ENCODE results near the gene EHD2.
"Not testable (repeated sequence)": the region's sequence is repeated elsewhere in the genome, so short reads cannot be mapped to it uniquely, and the experiment has no call there.

The EHD2 gene

DNA sequence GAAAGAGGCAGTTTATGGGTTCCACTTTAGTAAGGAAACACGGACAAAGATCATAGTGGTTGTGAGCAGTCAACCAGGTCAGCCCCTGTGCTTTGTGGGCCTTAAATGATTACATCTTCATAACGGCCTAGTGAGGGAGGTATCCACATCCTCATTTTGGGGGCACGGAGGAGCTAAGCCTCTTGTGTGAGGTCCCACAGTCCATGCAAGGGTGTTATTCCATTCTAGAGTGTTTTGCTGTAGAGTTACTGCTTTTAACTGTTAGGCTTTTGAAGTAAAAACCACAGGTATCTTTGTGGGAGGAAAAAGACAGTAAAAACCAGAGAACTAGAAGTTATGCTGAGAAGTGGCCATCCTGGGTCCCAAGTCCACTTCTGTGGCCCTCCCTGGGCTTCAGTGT, 36.1 kb downstream of the EHD2 start:
- no peak for DNase-seq (ENCODE audit: low read depth)

DNA sequence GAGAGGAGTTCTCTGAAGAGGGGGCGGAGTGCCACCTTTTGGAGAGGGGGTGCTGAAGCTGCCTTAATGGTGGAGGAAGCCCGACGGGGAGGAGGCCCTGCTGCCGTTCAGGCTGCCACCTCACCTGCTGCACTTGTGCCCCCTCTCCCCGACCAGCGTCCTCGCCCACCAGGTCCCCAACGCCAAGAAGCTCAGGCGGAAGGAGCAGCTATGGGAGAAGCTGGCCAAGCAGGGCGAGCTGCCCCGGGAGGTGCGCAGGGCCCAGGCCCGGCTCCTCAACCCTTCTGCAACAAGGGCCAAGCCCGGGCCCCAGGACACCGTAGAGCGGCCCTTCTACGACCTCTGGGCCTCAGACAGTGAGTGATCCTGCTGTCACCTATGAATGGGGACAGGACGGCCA, 37.5 kb downstream of the EHD2 start:
- no peak for DNase-seq (ENCODE audit: low read depth)

DNA sequence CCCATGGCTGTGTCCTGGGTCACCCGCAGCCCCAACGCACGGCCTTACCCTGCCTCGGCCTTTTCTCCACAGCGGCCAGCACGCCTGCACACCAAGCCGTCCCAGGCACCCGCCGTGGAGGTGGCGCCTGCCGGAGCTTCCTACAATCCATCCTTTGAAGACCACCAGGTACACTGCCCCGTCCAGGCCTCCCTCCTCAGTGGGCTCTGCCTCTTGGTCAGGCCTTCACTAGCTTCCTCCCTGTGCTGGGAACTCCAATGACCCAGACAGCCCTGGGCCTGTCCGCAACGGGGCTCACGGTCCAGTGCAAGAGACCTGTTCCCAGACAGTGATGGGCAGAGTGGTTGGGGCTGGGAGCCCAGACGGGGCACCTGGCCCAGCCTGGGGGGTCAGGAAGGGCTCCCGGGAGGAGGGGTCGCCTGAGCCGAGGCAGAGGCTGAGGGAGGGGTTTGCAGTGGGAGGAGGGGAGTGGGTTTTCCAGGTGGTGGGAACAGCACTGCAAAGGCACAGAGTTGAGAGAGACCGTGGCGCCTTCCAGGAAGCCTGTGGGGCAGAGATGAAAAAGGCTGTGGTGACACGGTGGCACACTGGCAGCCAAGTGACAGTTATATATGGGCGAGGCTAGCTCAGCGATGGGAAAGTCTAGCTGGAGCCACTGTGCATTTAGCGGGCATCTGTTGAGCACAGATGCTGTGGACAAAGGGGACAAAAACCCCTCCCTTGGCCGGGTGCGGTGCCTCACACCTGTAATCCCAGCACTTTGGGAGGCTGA, 39.4 kb downstream of the EHD2 start:
- no peak for DNase-seq (ENCODE audit: low read depth)

DNA sequence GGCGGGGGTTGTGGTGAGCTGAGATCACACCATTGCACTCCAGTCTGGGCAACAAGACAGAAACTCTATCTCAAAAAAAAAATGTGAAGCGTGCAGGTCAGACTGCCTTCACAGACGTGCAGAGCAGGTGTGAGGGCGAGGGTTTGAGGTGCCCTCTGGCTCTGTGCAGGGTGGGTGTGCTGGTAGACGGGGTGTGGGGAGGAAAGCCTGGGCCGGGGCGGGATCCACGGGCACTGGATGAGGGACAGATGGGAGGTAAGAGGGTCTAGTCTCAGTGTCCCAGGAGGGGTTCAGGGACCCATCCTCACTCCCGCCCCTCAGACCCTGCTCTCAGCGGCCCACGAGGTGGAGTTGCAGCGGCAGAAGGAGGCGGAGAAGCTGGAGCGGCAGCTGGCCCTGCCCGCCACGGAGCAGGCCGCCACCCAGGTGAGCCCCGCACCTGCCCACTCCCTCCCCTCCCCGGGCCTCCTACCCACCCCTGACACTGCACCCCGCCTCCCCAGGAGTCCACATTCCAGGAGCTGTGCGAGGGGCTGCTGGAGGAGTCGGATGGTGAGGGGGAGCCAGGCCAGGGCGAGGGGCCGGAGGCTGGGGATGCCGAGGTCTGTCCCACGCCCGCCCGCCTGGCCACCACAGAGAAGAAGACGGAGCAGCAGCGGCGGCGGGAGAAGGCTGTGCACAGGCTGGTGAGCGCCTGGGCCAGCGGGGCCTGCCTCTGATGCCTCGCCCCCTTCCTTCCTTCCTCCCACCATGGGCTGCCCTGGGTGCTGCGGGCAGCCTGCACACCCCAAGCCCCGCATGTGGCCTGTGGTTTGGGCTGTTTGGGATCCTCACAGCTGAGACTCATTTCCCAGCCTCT, 41.2 kb downstream of the EHD2 start:
- DNase-seq (ENCODE audit: low read depth) = no peak

DNA sequence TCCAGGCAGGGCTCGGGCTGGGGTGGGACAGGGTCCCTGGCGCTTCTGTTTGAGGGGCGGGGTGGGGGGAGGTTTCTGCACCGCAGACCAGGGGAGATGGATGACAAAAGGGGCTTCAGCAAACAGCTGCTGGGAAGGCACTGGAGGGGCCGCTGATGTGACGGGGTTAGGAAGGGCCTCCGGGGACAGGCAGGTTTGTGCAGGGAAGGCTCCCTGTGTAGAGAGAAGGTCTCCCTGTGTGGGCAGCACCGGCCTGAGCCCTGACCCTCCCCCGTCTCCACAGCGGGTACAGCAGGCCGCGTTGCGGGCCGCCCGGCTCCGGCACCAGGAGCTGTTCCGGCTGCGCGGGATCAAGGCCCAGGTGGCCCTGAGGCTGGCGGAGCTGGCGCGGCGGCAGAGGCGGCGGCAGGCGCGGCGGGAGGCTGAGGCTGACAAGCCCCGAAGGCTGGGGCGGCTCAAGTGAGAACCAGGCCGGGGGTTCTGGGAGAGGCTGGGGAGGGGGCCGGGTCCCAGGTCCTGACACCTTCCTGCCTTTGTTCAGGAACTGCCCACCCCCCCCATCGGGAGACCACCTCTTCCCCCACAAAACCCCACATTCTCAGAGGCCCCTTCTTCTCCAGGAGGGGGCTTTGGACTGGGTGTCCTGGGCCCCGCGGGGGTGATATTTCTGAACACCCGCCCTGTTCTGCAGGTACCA, 42.0 kb downstream of the EHD2 start:
- DNase-seq (ENCODE audit: low read depth) = no peak

DNA sequence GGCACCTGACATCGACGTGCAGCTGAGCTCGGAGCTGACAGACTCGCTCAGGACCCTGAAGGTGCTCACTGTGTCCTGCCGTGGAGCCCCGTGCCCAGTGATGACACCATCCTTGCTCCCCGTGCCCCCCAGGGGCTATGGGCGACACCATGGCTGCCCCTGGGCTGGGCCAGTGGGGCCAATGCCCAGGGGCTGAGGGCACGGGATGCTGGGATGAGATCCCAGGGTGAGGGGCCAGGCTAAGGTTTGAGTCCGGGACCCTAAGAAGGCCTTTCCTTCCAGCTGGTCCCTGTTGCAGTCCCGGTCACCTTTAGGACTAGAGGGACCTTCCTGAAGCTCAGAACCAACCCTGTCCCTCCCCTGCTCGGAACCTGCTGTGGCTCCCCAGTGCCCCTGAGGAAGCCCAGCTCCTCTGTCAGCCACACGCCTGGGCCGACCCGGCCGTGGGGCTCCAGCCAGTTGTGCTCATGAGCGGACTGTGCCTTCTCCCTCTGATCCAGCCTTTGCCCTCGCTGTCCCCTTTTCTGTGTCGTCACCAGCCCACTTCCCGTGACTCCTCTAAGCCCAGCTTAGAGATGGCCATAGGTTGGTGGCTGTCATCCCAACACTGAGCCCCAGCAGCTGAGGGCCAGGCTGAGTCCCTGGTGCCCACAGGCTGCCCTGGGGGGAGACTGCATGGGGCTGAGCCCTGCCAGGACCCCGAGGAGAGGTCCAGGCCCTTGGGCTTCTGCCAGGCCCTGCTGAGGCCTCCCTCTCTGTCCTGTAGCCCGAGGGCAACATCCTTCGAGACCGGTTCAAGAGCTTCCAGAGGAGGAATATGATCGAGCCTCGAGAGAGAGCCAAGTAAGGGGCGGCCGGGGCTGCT, 42.8 kb downstream of the EHD2 start:
- no peak for DNase-seq (ENCODE audit: low read depth)

DNA sequence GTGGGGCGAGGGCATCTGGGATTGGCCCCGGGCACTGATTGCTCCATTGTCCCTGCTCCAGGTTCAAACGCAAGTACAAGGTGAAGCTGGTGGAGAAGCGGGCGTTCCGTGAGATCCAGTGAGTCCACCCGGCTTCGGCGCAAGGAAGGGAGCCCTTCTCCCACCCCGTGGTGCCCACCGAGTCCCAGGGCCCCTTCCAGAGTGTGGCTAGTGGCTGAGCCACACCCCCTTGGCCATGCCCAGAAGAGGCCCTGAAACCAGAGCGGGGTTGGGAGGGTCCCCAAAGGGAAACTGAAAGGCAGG, 43.4 kb downstream of the EHD2 start:
- DNase-seq (ENCODE audit: low read depth) = no peak

DNA sequence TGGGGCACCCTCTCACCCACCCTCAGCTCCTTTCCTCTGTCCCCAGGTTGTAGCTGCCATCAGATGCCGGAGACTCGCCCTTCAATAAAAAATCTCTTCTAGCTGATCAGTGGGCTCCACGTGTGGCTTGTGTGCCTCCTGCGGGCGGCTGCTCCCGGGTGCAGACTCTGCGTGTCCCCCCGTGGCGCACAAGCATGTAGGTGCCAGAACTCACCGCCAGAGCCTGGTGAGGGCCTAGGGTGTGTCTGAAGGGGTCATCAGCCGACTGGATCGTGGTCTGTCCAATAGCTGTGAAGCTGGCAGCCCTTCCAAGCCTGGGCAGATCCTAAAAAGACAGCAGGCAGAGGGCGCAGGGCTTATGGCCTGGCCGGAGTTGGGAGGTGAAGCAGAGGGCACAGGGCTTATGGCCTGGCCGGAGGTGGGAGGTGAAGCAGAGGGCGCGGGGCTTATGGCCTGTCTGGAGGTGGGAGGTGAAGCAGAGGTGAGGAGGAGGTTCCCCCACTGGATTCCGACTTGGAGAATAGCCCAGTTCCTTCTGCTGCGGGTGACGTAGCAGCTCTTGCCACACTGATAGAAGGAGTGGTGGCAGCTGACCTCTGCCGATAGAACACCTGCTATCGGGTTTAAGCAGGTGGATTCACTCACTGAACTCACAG, 43.9 kb downstream of the EHD2 start:
- no peak for DNase-seq (ENCODE audit: low read depth)

DNA sequence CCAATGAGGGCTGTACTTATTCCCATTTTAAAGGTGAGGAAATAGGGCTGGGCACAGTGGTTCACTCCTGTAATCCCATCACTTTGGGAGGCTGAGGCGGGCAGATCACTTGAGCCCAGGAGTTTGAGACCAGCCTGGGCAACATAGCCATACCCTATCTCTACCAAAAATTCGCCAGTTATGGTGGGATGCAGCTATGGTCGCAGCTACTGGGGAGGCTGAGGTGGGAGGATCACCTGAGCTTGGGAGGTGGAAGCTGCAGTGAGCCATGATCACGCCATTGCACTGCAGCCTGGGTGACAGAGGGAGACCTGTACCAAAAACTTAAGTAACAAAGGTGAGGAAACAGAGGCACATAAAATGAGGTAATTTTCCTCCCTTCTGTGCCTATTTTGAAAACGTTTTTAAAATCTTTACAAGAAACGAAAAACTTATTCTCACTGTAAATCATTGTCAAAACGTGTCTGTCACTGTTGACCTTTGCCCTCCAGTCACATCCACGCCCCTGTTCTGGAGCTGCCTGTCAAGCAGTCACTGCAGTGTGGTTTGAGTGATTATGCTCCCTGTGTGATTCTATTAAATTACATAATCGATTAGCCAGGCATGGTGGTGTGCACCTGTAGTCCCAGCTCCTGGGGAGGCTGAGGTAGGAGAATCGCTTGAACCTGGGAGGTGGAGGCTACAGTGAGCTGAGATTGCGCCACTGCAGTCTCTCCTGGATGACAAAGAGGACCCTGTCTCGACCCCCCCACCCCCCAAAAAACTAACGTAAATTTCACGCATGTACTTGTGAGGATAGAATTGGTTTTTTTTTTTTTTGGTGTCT, 44.6 kb downstream of the EHD2 start:
- no peak for DNase-seq (ENCODE audit: low read depth)

DNA sequence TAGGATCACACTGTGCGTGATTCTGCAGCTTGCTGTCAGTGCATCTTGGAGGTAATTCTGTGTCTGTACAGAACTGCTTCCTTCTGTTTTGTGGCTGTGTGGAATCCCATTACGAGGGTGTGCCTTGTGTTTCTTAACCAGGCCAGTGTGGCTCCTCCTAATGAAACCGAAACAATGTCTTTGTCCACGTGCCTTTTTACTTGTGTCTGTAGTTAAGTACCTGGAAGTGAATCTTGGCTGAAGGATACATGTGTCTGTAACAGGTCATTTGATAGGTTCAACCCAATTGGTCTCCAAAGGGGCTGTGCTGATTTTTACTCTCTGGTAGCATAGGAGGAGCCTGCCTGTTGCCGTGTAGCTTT, 45.2 kb downstream of the EHD2 start:
- DNase-seq (ENCODE audit: low read depth) = no peak

DNA sequence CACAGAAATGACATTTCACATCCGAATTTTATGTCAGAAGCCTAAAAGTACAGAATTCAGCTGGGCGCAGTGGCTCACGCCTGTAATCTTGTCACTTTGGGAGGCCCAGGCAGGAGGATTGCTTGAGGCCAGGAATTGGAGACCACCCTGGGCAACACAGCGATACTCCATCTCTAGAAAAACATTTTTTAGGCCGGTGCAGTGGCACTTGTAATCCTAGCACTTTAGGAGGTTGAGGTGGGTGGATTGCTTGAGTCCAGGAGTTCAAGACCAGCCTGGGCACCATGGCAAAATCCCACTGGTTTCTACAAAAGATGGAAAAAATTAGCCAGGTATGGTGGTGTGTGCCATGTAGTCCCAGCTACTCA, 47.4 kb downstream of the EHD2 start:
- no peak for DNase-seq (ENCODE audit: low read depth)

DNA sequence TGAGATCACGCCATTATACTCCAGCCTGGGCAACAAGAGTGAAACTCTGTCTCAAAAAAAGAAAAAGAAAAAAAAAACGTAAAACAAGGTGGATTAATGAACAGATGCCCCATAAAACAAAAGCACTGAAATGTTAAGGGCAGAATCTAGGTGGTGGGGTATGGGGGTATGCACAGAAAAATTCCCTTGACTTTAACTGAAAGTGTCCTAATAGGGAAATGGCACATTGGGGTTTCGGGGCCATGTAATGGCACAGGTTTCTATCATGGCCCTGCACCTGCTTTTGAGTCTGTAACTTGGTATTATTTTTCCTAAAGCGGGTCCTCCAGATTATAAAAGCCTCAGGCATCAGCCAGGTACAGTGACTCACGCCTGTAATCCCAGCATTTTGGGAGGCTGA, 48.3 kb downstream of the EHD2 start:
- no peak for DNase-seq (ENCODE audit: low read depth)

DNA sequence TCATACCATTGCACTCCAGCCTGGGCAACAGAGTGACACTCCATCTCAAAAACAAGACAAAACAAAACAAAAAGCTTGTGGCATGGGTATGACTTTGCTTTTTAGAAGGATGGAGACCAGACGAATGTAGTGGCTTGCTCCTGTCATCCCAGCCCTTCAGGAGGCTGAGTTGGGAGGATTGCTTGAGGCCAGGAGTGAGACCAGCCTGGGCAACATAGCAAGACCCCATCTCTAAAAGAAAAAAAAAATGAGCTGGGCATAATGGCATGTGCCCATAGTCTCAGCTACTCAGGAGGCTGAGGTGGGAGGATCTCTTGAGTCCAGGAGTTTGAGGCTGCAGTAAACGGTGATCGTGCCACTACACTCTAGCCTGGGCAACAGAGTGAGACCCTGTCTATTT, 48.9 kb downstream of the EHD2 start:
- DNase-seq (ENCODE audit: low read depth) = no peak

DNA sequence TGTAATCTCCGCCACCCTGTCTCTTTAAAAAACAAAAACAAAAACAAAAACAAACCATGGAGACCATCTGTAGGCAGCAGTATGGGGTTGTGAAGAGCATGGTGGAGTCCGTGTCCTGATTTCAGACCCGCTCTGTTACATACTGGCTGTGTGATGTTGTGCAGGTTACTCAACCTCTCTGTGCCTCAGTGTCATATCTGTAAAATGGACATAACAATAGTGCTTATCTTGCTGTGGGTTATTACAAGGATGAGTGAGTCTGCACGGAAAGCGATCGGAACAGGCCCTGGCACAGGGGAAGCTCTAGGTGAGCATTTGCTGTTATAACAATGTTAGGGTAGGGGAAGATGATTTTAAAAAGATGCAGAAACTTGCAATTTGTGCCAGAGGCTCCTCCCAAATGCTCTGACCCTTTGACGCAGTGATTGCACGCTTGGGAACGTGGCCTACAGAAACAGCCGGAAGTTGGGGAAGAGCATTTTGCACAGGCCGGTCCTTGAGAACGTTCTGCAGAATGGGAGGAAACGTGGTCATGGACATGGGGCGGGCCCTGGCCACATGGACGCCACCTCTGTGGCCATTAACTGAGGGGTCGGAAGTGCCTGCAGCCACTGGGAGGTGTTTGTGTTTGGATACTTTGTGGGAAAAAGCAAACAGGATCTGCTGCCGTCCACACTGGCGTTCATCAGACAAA, 49.5 kb downstream of the EHD2 start:
- no peak for DNase-seq (ENCODE audit: low read depth)

DNA sequence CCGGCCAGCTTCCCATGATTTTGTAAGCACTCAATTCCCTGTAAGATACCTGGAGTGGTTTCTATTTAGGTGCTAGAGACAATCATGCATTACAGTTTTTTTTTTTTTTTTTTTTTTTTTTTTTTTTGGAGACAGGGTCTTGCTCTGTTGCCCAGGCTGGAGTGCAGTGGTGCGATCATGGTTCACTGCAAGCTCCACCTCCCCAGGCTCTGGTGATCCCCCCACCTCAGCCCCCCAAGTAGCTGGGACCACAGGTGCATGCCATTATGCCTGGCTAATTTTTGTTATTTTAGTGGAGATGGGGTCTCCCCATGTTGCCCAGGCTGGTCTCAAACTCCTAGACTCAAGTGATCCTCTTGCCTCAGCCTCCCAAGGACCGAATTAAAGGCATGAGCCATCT, 51.5 kb downstream of the EHD2 start:
- DNase-seq (ENCODE audit: low read depth) = not testable (repeated sequence)

DNA sequence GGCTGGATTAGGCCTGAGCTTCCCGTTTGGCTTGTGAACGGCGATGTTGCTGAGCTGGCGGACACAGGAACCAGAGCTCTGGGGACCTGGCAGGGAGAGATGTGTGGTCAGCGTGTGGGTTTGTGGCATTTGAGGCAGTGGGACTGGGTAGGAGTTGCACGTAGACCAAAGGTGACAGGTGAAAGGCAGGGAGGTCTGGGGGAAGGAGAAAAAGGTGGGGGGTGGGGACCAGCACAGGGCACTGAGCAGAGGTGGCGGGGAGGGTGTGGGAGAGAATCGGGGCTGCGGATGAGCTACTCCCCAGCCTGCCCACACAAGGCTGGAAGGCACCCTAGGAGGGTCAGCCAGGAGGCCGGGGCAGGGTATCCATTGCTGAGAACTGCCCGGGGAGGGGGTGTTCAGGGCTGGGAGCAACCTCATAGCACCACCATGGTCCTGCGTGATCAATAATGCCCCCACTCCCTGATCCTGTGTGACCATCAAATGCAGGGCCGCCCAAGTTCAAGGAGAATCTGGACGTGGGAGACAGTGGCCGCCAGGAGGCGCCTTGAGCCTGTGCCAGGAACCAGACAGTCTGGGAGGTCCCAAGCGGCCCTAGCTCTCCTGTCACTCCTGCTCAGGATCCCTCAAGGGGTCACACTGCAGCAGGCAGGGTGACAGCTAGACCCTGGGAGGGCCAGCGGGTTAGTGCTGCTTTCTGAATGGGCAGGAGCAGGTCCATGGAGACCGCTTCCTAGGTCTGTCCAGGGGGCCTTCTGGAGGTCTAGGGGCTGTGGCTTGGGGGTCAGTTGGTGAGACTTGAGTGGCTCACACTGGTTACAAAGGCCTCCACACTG, 52.5 kb downstream of the EHD2 start:
- DNase-seq (ENCODE audit: low read depth) = no peak

DNA sequence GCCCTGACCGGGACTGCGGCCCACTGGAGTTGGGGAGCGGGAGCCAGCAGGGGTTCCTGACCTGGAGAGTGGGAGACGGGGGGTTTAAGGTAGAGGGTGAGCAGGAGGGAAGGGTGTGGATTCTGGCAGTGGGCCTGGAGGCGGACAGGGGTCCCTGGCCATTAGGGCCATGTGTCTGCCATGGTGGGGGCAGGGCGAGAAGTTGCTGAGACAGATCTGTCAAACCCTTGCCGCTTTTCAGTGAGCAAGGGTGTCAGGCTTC, 53.1 kb downstream of the EHD2 start:
- DNase-seq (ENCODE audit: low read depth) = no peak

DNA sequence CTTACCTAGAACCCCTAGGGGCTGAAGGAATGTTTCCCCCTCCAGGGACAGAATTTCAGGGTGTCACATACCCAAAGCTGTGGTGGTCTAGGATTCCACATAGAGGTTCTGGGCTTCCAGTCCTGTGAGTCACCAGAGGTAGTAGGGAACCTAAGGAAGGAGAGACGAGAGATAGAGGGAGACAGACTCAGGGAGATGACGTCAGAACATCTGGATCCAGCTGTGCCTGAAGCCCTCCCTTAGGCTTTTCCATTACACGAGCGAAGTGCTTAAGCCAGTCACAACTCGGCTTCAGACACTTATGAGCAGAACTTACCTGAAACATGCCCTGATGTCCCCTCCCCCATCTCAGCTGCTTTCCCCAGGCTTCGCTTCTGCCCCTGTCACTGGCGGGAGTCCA, 53.4 kb downstream of the EHD2 start:
- no peak for DNase-seq (ENCODE audit: low read depth)

DNA sequence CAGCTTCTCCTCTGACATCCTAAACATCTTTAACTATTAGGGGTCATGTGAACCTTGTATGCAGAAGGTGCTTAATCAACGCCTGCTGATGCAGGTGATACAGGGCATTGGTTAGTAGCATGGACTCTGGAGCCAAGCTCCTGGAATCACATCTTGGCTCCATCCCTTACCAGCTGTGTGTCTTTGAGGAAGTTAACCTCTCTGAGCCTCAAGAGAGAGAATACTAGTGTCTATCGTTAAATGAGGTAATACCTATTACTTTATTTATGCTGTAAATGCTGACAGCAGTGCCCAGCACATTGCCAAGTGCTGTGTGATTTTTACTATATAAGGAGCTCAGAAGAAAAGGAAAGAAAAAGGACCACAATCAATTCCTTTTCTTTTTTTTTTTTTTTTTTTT, 54.1 kb downstream of the EHD2 start:
- DNase-seq (ENCODE audit: low read depth) = no peak

DNA sequence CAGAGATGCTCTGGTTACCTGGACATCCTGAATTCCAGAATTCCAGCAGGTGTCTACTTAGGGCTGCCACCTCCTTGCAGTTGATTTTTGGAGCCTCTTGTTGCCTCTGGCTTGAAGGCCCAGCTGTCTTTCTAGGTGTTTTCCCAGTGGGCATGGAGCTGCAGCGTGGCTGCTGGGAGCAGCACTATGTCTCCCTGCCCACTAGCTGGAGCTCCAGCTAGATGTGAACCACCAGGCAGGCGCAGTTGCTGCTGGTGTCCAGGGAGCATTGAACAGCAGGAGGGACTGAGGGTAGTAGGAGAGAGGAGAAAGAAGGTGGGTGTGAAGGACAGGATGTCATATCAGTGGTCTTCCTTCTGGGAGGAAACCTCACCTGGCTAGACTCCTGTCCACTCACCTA, 55.4 kb downstream of the EHD2 start:
- DNase-seq (ENCODE audit: low read depth) = no peak
